Nephron progenitor cell (in vitro differentiated cells): Measurements from ENCODE around the gene UACA.

ENCODE experiments used
- DNase-seq: peaks from one replicate; pipeline ENCODE4 v3.0.0; 2021
- H3K27ac Mint-ChIP-seq: 2 replicates; pipeline ENCODE4 v1.8.0; 2021; ENCODE audit warnings: mild to moderate bottlenecking, moderate library complexity, mixed read lengths
- H3K27me3 Mint-ChIP-seq: 2 replicates; pipeline ENCODE4 v1.8.0; 2021; ENCODE audit warnings: mild to moderate bottlenecking, low read depth, mixed read lengths; ENCODE audit not compliant: poor library complexity
- H3K36me3 Mint-ChIP-seq: 2 replicates; pipeline ENCODE4 v1.8.0; 2021; ENCODE audit warnings: low read depth, mixed read lengths
- H3K4me1 Mint-ChIP-seq: 2 replicates; pipeline ENCODE4 v1.8.0; 2021; ENCODE audit warnings: mixed read lengths
- H3K4me3 Mint-ChIP-seq: 2 replicates; pipeline ENCODE4 v1.8.0; 2021; ENCODE audit warnings: mild to moderate bottlenecking, moderate library complexity, mixed read lengths
- H3K9me3 Mint-ChIP-seq: 2 replicates; pipeline ENCODE4 v1.8.0; 2021; ENCODE audit warnings: mild to moderate bottlenecking, moderate library complexity, mixed read lengths
- CTCF ChIP-seq: fragments of 200-600 bp; sonication (generic); IDR thresholded peaks from 2 replicates; pipeline ENCODE4 v1.5.0; 2021; ENCODE audit warnings: antibody characterized with exemption

Gene UACA

GRCh38 chr15:70762469-70763119 lies 764 bp downstream of the UACA start:
- no peaks in the 10 kb centered on the region for H3K36me3 Mint-ChIP-seq
- TF ChIP-seq CTCF, result no peak
- H3K27me3 Mint-ChIP-seq, result peaks cover 11% of the 10 kb centered on the region
- peak overlapping the region; percentile 31 for H3K27ac Mint-ChIP-seq
- H3K4me3 Mint-ChIP-seq, result peak overlapping the region; percentile 85
- peaks cover 52% of the 10 kb centered on the region for H3K4me1 Mint-ChIP-seq
- peak; percentile 44 for DNase-seq
- H3K9me3 Mint-ChIP-seq, result no peaks in the 10 kb centered on the region

GRCh38 chr15:70761931-70762468 lies 1.4 kb downstream of the UACA start:
- DNase-seq, result no peak
- Mint-ChIP-seq H3K4me1 (peaks cover 58% of the 10 kb centered on the region), H3K27ac (no peak overlapping the region), H3K27me3 (peaks cover 11% of the 10 kb centered on the region), H3K4me3 (peak overlapping the region; percentile 85), H3K9me3 (no peaks in the 10 kb centered on the region), H3K36me3 (no peaks in the 10 kb centered on the region)
- no peak for TF ChIP-seq CTCF

- TF ChIP-seq CTCF, result no peak
- Mint-ChIP-seq H3K27me3 (peaks cover 11% of the 10 kb centered on the region), H3K9me3 (no peaks in the 10 kb centered on the region), H3K4me1 (peaks cover 59% of the 10 kb centered on the region), H3K4me3 (peak overlapping the region; percentile 41), H3K36me3 (no peaks in the 10 kb centered on the region), H3K27ac (no peak overlapping the region)
- no peak for DNase-seq
Measured at GRCh38 chr15:70761046-70761445, 2.3 kb downstream of the UACA start.

- peaks cover 8% of the 10 kb centered on the region for H3K27me3 Mint-ChIP-seq
- DNase-seq, result peak; percentile 52
Measured at GRCh38 chr15:70758790-70759462, 4.4 kb downstream of the UACA start.

DNA sequence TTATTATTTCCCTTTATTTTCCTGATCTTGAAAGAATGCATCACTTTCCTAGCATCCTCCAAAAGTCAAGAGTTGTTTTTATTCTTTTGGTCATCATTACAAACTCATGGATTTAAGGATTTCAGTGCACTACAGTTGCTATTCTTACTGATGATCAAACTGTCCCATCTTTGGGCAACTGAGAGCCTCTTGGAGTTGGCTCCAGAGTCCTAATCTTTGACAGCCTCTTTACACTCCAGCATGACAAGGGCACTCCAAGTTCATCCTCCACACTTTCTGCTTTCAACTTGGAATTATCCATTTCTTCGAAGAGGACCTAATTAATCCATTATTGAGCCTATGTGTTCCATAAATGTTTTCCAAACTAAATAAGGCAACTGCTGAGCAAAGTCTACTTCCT lies 5.7 kb downstream of the UACA start:
- no peak for DNase-seq
- Mint-ChIP-seq H3K27me3 (peaks cover 8% of the 10 kb centered on the region), H3K36me3 (no peaks in the 10 kb centered on the region), H3K4me3 (no peak overlapping the region), H3K4me1 (peaks cover 54% of the 10 kb centered on the region), H3K9me3 (no peaks in the 10 kb centered on the region), H3K27ac (no peak overlapping the region)
- TF ChIP-seq CTCF, result no peak

More at GRCh38 chr15:70758790-70759462, 4.4 kb downstream of the UACA start:
- Mint-ChIP-seq H3K4me3 (peak overlapping the region; percentile 15), H3K27ac (peak overlapping the region; percentile 22), H3K4me1 (peaks cover 48% of the 10 kb centered on the region), H3K9me3 (no peaks in the 10 kb centered on the region), H3K36me3 (no peaks in the 10 kb centered on the region)
- no peak for TF ChIP-seq CTCF
